ENCODE data around the gene ARID5B. TPM values are rescaled to one million over a fixed set of nuclear protein-coding genes. Genes with fewer than 3 reads are reported as not detected.
A peak's percentile ranks its signal among the peaks of the same experiment; 100 is the strongest.

Gene ARID5B
- total RNA-seq, 2 donors from 2014 or later: 65.5 to 93.8 TPM

GRCh38 chr10:62016623-62017490 lies 115.4 kb downstream of the ARID5B start:
- H3K27me3 Mint-ChIP-seq: no peaks in the 10 kb centered on the region
- no peak overlapping the region for H3K27ac Mint-ChIP-seq
- peak; percentile 31 for ATAC-seq (replicated peaks)
- H3K9me3 Mint-ChIP-seq: no peaks in the 10 kb centered on the region
- H3K36me3 Mint-ChIP-seq (ENCODE audit: low read depth): peaks cover 62% of the 10 kb centered on the region
- H3K4me3 Mint-ChIP-seq: peak overlapping the region; percentile 7
- peaks cover 31% of the 10 kb centered on the region for H3K4me1 Mint-ChIP-seq

- H3K4me3 Mint-ChIP-seq: peak overlapping the region; percentile 7
- no peaks in the 10 kb centered on the region for H3K9me3 Mint-ChIP-seq
- peaks cover 56% of the 10 kb centered on the region for H3K36me3 Mint-ChIP-seq (ENCODE audit: low read depth)
- peaks cover 35% of the 10 kb centered on the region for H3K4me1 Mint-ChIP-seq
- H3K27ac Mint-ChIP-seq: peak overlapping the region; percentile 93
- ATAC-seq (replicated peaks): no peak
- H3K27me3 Mint-ChIP-seq: no peaks in the 10 kb centered on the region
Measured at GRCh38 chr10:62017491-62017870, 116.0 kb downstream of the ARID5B start.

GRCh38 chr10:62018131-62018911 lies 116.8 kb downstream of the ARID5B start:
- Mint-ChIP-seq H3K27me3 (no peaks in the 10 kb centered on the region), H3K9me3 (no peaks in the 10 kb centered on the region), H3K4me1 (peaks cover 44% of the 10 kb centered on the region), H3K27ac (peak overlapping the region; percentile 93), H3K36me3 (ENCODE audit: low read depth) (peaks cover 59% of the 10 kb centered on the region), H3K4me3 (peak overlapping the region; percentile 72)
- no peak for ATAC-seq (replicated peaks)

GRCh38 chr10:62019013-62019684 lies 117.7 kb downstream of the ARID5B start:
- H3K4me3 Mint-ChIP-seq: peak overlapping the region; percentile 72
- no peaks in the 10 kb centered on the region for H3K9me3 Mint-ChIP-seq
- no peaks in the 10 kb centered on the region for H3K27me3 Mint-ChIP-seq
- H3K36me3 Mint-ChIP-seq (ENCODE audit: low read depth): peaks cover 58% of the 10 kb centered on the region
- H3K4me1 Mint-ChIP-seq: peaks cover 47% of the 10 kb centered on the region
- peak overlapping the region; percentile 93 for H3K27ac Mint-ChIP-seq
- peak; percentile 4 for ATAC-seq (replicated peaks)

GRCh38 chr10:62019685-62020359 lies 118.3 kb downstream of the ARID5B start:
- no peaks in the 10 kb centered on the region for H3K27me3 Mint-ChIP-seq
- peak overlapping the region; percentile 72 for H3K4me3 Mint-ChIP-seq
- ATAC-seq (replicated peaks): peak; percentile 44
- peaks cover 61% of the 10 kb centered on the region for H3K36me3 Mint-ChIP-seq (ENCODE audit: low read depth)
- peaks cover 47% of the 10 kb centered on the region for H3K4me1 Mint-ChIP-seq
- no peaks in the 10 kb centered on the region for H3K9me3 Mint-ChIP-seq
- peak overlapping the region; percentile 93 for H3K27ac Mint-ChIP-seq

GRCh38 chr10:62021128-62021665 lies 119.7 kb downstream of the ARID5B start:
- no peak for ATAC-seq (replicated peaks)

GRCh38 chr10:62021978-62022802 lies 120.7 kb downstream of the ARID5B start:
- peaks cover 76% of the 10 kb centered on the region for H3K36me3 Mint-ChIP-seq (ENCODE audit: low read depth)
- peak overlapping the region; percentile 72 for H3K4me3 Mint-ChIP-seq
- H3K27ac Mint-ChIP-seq: peak overlapping the region; percentile 83
- H3K9me3 Mint-ChIP-seq: no peaks in the 10 kb centered on the region
- no peaks in the 10 kb centered on the region for H3K27me3 Mint-ChIP-seq
- peaks cover 58% of the 10 kb centered on the region for H3K4me1 Mint-ChIP-seq
- no peak for ATAC-seq (replicated peaks)

More at GRCh38 chr10:62021128-62021665, 119.7 kb downstream of the ARID5B start:
- peak overlapping the region; percentile 83 for H3K27ac Mint-ChIP-seq
- no peaks in the 10 kb centered on the region for H3K9me3 Mint-ChIP-seq
- peaks cover 57% of the 10 kb centered on the region for H3K4me1 Mint-ChIP-seq
- peak overlapping the region; percentile 72 for H3K4me3 Mint-ChIP-seq
- peaks cover 74% of the 10 kb centered on the region for H3K36me3 Mint-ChIP-seq (ENCODE audit: low read depth)
- H3K27me3 Mint-ChIP-seq: no peaks in the 10 kb centered on the region

GRCh38 chr10:62022830-62023229 lies 121.3 kb downstream of the ARID5B start:
- H3K9me3 Mint-ChIP-seq: no peaks in the 10 kb centered on the region
- peaks cover 78% of the 10 kb centered on the region for H3K36me3 Mint-ChIP-seq (ENCODE audit: low read depth)
- H3K4me1 Mint-ChIP-seq: peaks cover 62% of the 10 kb centered on the region
- no peaks in the 10 kb centered on the region for H3K27me3 Mint-ChIP-seq
- H3K27ac Mint-ChIP-seq: peak overlapping the region; percentile 83
- H3K4me3 Mint-ChIP-seq: peak overlapping the region; percentile 72
- peak; percentile 65 for ATAC-seq (replicated peaks)

- Mint-ChIP-seq H3K27me3 (no peaks in the 10 kb centered on the region), H3K27ac (peak overlapping the region; percentile 83), H3K9me3 (no peaks in the 10 kb centered on the region), H3K4me3 (peak overlapping the region; percentile 72), H3K36me3 (ENCODE audit: low read depth) (peaks cover 78% of the 10 kb centered on the region), H3K4me1 (peaks cover 63% of the 10 kb centered on the region)
- ATAC-seq (replicated peaks): peak; percentile 74
Measured at GRCh38 chr10:62023329-62023728, 121.8 kb downstream of the ARID5B start.

- H3K27me3 Mint-ChIP-seq: no peaks in the 10 kb centered on the region
- H3K4me1 Mint-ChIP-seq: peaks cover 59% of the 10 kb centered on the region
- no peak for ATAC-seq (replicated peaks)
- H3K4me3 Mint-ChIP-seq: peak overlapping the region; percentile 72
- peak overlapping the region; percentile 83 for H3K27ac Mint-ChIP-seq
- H3K9me3 Mint-ChIP-seq: no peaks in the 10 kb centered on the region
- peaks cover 75% of the 10 kb centered on the region for H3K36me3 Mint-ChIP-seq (ENCODE audit: low read depth)
Measured at GRCh38 chr10:62024026-62024701, 122.7 kb downstream of the ARID5B start.

GRCh38 chr10:62025134-62025794 lies 123.8 kb downstream of the ARID5B start:
- no peak for ATAC-seq (replicated peaks)
- Mint-ChIP-seq H3K27ac (peak overlapping the region; percentile 49), H3K4me1 (peaks cover 57% of the 10 kb centered on the region), H3K4me3 (no peak overlapping the region), H3K9me3 (no peaks in the 10 kb centered on the region), H3K27me3 (no peaks in the 10 kb centered on the region), H3K36me3 (ENCODE audit: low read depth) (peaks cover 78% of the 10 kb centered on the region)
